Left lung (tissue), 10 donors: ENCODE results near the gene NMNAT2. TPM values are rescaled to one million over a fixed set of nuclear protein-coding genes. Genes with fewer than 3 reads are reported as not detected.

Experiments
- ATAC-seq: fragments of 200-7000 bp; cut with Tn5 transposase; one replicate; pipeline ENCODE4 v1.9.1; 2020; ENCODE audit warnings: moderate library complexity
- DNase-seq, 4 donors: peaks; one replicate each; pipeline ENCODE4 v3.0.0-alpha.2; 2013 to 2020
- H3K27ac ChIP-seq, 2 donors: fragments of 200-600 bp; sonication (generic) in 1 of 2; one replicate each; pipeline versions ENCODE4 v1.5.0 to v1.8.0; 2020 to 2021
- H3K27me3 ChIP-seq, 2 donors: fragments of 200-600 bp; sonication (generic) in 1 of 2; one replicate each; pipeline versions ENCODE4 v1.5.0 to v1.8.0; 2020 to 2021
- H3K36me3 ChIP-seq, 2 donors: fragments of 200-600 bp; sonication (generic) in 1 of 2; one replicate each; pipeline versions ENCODE4 v1.5.0 to v1.8.0; 2020 to 2021
- H3K4me1 ChIP-seq, 2 donors: fragments of 200-600 bp; one replicate each; pipeline ENCODE4 v1.8.0; 2021
- H3K4me3 ChIP-seq, 2 donors: fragments of 200-600 bp; sonication (generic) in 1 of 2; one replicate each; pipeline versions ENCODE4 v1.5.0 to v1.8.0; 2020 to 2021; ENCODE audit warnings: mild to moderate bottlenecking in 1 of 2
- H3K9me3 ChIP-seq, 2 donors: fragments of 200-600 bp; sonication (generic) in 1 of 2; one replicate each; pipeline versions ENCODE4 v1.5.0 to v1.8.0; 2020 to 2021
- intact Hi-C, 2 donors: fragments of 100-400 bp; cut with DNase I; formaldehyde crosslinking; loops; one replicate each; pipeline versions ENCODE4 v1.11.2 to v1.14.2; 2022
- polyA plus RNA-seq, 6 donors: library from polyadenylated mRNA; unstranded; fragments of 120-200 nt; gene quantifications; one replicate each; pipeline ENCODE4 v1.2.1, GENCODE V29; 2013; ENCODE audit not compliant: insufficient read length in 6 of 6
- total RNA-seq, 2 donors: library from RNA; stranded (reverse); fragmentation: NEBNext Ultra II Directional; extraction: Animal tissue kit (Norgen Biotek cat#: 25700); gene quantifications; one replicate each; pipeline ENCODE4 v1.2.1, GENCODE V29; 2021
- TF ChIP-seq, protein P1 (sequence below), 2 donors: fragments of 200-600 bp; sonication (generic) in 1 of 2; IDR thresholded peaks; one replicate each; pipeline versions ENCODE4 v1.5.0 to v1.8.0; 2021; ENCODE audit warnings: antibody characterized with exemption in 2 of 2
- donor health status: DM: no; HTN: yes; CAD: no.
- donor health status: DM: no; HTN: no; CAD: no.

Gene NMNAT2
- total and polyA plus RNA-seq, 8 donors, result 1.1 to 2.9 (median 1.5) TPM

DNA sequence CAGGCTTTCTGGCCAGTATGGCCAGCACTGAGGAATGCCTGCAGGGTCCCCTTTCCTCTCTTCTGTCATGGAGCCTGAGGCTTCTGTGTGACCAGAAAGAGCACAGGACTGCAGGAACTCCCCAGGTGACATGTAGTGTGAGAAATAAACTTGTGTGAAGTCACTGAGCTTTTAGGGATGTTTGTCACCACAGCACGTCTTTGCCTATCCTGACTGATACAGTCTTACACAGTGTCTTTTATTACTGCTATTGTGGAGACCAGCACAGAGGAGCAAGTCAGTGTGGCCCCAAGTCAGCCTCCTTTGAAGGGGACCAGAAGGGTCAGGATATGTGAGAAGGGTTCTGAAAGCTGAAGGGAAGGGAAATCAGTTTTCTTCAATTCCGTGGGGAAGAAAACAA lies 129.6 kb downstream of the NMNAT2 start:
- no peaks in the 10 kb centered on the region for H3K9me3 ChIP-seq
- H3K36me3 ChIP-seq, result no peaks in the 10 kb centered on the region
- H3K4me3 ChIP-seq, result no peak overlapping the region
- no peaks in the 10 kb centered on the region for H3K4me1 ChIP-seq
- no peak for DNase-seq
- H3K27me3 ChIP-seq, result no peaks in the 10 kb centered on the region
- intact Hi-C loops, result no loop called here
- no peak for ATAC-seq
- TF ChIP-seq, protein P1, sequence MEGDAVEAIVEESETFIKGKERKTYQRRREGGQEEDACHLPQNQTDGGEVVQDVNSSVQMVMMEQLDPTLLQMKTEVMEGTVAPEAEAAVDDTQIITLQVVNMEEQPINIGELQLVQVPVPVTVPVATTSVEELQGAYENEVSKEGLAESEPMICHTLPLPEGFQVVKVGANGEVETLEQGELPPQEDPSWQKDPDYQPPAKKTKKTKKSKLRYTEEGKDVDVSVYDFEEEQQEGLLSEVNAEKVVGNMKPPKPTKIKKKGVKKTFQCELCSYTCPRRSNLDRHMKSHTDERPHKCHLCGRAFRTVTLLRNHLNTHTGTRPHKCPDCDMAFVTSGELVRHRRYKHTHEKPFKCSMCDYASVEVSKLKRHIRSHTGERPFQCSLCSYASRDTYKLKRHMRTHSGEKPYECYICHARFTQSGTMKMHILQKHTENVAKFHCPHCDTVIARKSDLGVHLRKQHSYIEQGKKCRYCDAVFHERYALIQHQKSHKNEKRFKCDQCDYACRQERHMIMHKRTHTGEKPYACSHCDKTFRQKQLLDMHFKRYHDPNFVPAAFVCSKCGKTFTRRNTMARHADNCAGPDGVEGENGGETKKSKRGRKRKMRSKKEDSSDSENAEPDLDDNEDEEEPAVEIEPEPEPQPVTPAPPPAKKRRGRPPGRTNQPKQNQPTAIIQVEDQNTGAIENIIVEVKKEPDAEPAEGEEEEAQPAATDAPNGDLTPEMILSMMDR (IDR thresholded peaks at IDR 0.05), result no peak
- no peak overlapping the region for H3K27ac ChIP-seq

DNA sequence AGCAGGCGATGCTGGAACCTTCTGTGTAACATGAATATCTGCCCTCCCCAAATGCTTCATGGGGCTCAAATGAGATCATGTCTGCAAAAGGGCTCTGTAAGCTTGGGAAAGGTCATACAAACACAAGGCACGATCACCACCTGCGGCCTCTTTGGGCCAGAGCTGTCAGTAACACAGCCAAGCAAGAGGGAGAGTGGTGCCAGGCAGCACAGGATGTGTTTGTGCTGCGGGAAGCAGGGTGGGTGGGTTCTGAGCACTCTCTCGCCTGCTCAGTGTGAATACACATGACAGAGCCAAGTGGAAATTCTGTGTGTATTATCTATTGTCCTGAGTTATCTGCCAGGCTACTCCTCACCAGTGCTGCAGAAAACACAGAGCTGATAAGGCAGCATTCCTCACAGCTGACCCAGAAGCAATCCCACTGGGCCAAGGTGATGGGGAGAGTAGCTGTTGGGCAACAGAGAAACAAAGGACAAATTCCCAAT lies 130.9 kb downstream of the NMNAT2 start:
- Histone ChIP-seq H3K4me1 (peaks cover under 1 to 3% of the 10 kb centered on the region in 2 donors), H3K27me3 (no peaks in the 10 kb centered on the region), H3K36me3 (no peaks in the 10 kb centered on the region), H3K4me3 (no peak overlapping the region), H3K27ac (no peak overlapping the region), H3K9me3 (no peaks in the 10 kb centered on the region)
- TF ChIP-seq, protein P1 (IDR thresholded peaks at IDR 0.05), result no peak
- ATAC-seq, result peak; percentile 52
- intact Hi-C loops, result no loop called here
- no peak for DNase-seq

- Histone ChIP-seq H3K4me3 (no peak overlapping the region), H3K27me3 (no peaks in the 10 kb centered on the region), H3K36me3 (no peaks in the 10 kb centered on the region), H3K4me1 (peaks cover 7 to 18% of the 10 kb centered on the region in 2 donors), H3K9me3 (no peaks in the 10 kb centered on the region), H3K27ac (no peak overlapping the region)
- DNase-seq (no peak), ATAC-seq (no peak)
- intact Hi-C loops, result no loop called here
- TF ChIP-seq, protein P1 (IDR thresholded peaks at IDR 0.05), result no peak
Observed at GRCh38 chr1:183285746-183286145, 132.4 kb downstream of the NMNAT2 start.

DNA sequence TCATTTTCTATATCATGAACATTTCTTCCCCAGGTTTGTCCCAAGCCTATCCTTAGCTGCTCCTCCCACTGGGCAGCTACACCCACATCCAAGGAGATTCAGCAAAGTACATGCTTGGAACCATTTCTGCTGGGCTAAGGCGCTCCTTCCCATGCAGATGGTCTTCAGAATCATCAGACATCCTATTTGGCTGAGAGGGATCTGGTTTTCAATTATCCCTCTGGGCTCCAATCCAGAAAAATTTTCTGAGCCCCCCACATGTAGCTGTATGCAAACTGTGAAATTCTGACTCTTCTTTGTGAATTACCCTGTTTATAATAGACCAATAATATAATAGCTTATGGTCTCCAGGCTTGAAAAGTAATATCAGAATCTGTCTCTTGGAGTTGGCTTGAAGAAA lies 132.9 kb downstream of the NMNAT2 start:
- no peak overlapping the region for H3K4me3 ChIP-seq
- H3K27ac ChIP-seq, result no peak overlapping the region
- peaks cover 7 to 21% of the 10 kb centered on the region in 2 donors for H3K4me1 ChIP-seq
- TF ChIP-seq, protein P1 (IDR thresholded peaks at IDR 0.05), result no peak
- DNase-seq (no peak), ATAC-seq (no peak)
- no peaks in the 10 kb centered on the region for H3K27me3 ChIP-seq
- intact Hi-C loops, result no loop called here
- H3K9me3 ChIP-seq, result no peaks in the 10 kb centered on the region
- H3K36me3 ChIP-seq, result no peaks in the 10 kb centered on the region

DNA sequence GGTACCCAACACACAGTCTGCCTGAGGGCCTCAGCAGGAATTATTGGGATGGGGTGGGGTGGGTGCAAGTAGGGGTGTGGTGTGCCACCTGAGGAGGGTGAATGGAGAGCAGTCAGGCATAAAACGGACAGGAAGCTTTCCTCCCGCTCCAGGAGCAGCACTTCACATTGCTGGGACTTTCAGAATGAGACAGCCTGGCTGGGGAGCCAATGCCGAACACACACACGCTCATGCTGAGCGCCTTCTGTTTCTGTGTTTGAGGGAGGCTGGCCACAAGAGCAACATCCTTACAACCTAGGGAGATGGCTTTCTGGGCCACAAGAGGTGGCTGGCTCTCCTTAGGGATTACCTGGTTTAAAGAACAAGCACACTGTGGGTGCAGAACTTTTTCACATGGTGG lies 134.1 kb downstream of the NMNAT2 start:
- ATAC-seq, result no peak
- intact Hi-C loops, result no loop called here
- H3K27ac ChIP-seq, result no peak overlapping the region
- no peaks in the 10 kb centered on the region for H3K27me3 ChIP-seq
- H3K36me3 ChIP-seq, result no peaks in the 10 kb centered on the region
- DNase-seq, result no peak
- TF ChIP-seq, protein P1 (IDR thresholded peaks at IDR 0.05), result no peak
- H3K9me3 ChIP-seq, result no peaks in the 10 kb centered on the region
- peaks cover 17 to 31% of the 10 kb centered on the region in 2 donors for H3K4me1 ChIP-seq
- H3K4me3 ChIP-seq, result no peak overlapping the region
